ENCODE measurements around the gene GALNT6.

The GALNT6 gene

DNA sequence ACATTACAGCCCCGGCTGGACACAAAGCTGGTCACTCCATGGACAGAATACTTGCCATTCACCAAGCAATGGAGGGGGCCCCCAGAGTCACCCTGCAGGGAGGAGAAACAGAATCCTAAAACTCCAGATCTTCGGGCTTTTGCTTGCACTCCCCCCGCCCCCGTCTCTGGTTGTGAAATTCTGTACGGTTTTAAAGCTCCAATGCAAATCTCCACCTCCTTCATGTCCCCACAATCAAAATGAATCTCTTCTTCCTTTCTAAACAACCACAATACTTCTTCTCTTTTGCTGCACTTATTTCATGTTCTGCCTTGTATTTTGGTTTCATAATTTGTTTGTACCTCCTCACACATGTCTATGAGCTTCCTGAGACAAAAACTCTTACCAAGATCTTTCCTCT lies 61.5 kb downstream of the GALNT6 start:
- in situ Hi-C loops (cut with HindIII; ENCODE audit: low pct_ligation_motif_present, low sequenced_read_pairs), result no loop called here
- no peaks in the 10 kb centered on the region for H3K27me3 ChIP-seq (replicated peaks)
- no peak overlapping the region for H3K27ac ChIP-seq
- TF ChIP-seq, protein P1, sequence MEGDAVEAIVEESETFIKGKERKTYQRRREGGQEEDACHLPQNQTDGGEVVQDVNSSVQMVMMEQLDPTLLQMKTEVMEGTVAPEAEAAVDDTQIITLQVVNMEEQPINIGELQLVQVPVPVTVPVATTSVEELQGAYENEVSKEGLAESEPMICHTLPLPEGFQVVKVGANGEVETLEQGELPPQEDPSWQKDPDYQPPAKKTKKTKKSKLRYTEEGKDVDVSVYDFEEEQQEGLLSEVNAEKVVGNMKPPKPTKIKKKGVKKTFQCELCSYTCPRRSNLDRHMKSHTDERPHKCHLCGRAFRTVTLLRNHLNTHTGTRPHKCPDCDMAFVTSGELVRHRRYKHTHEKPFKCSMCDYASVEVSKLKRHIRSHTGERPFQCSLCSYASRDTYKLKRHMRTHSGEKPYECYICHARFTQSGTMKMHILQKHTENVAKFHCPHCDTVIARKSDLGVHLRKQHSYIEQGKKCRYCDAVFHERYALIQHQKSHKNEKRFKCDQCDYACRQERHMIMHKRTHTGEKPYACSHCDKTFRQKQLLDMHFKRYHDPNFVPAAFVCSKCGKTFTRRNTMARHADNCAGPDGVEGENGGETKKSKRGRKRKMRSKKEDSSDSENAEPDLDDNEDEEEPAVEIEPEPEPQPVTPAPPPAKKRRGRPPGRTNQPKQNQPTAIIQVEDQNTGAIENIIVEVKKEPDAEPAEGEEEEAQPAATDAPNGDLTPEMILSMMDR (IDR thresholded peaks at IDR 0.05; ENCODE audit: low read depth, low read length, missing control alignments), result no peak
- no peaks in the 10 kb centered on the region for H3K36me3 ChIP-seq (replicated peaks)
- H3K4me3 ChIP-seq (ENCODE audit: low read depth, low read length), result no peak overlapping the region
- no peak for DNase-seq

DNA sequence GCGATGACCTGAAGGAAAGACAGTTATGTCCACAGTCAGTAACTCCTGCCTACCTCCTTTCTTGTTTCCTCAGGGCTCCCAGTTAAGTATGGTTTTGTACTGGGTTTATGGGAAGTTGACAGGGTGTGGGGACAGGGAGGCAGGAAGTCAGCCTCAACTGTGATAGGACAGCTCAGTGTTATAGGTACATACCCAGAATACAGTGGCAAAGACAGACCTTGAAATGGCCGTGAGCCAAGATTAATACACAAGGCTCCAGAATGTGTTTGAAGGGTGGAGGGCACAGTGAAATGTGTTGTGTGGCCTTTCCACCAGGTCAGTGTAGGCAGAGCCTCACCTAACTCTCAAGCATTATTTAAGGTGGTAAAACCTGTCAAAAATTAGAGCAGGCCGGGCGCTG lies 62.6 kb downstream of the GALNT6 start:
- Histone ChIP-seq H3K27ac (no peak overlapping the region), H3K27me3 (replicated peaks) (no peaks in the 10 kb centered on the region), H3K4me3 (ENCODE audit: low read depth, low read length) (no peak overlapping the region), H3K36me3 (replicated peaks) (no peaks in the 10 kb centered on the region)
- TF ChIP-seq, protein P1 (IDR thresholded peaks at IDR 0.05; ENCODE audit: low read depth, low read length, missing control alignments), result no peak
- DNase-seq, result no peak
- in situ Hi-C loops (cut with HindIII; ENCODE audit: low pct_ligation_motif_present, low sequenced_read_pairs), result no loop called here

DNA sequence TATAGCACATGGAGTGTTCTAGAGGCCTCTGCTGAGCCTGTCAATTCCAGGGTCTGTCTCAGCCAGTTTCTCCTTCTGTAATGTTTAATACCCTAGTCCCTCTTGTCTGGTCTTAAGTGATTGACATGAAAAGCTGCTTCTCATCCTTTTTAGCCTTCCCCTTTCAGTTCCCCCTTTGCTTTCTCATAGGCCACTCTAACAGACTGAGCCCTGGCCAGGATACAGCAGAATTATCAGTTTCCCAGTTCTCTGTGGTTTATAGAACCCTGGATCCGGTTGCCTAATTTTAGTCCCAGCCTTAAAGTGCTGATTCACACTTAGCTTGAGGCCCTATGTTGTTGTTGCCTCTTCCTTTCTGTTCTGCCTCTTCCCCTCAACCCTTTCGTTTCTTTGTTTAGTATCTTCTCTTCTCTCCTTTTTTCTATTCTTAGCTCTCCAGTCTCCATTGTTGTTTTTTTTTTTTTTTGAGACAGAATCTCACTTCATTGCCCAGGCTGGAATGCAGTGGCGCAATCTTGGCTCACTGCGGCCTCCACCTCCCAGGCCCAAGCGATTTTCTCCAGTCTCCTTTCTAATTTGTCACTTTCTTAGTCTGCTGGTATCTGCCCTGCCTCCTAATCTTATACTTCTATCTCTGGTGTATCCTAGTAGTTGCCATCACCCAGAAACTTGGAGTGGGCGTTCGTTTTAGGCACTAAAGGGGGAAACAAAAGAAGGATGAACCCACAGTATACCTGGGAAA lies 64.3 kb downstream of the GALNT6 start:
- Histone ChIP-seq H3K36me3 (replicated peaks) (no peaks in the 10 kb centered on the region), H3K4me3 (ENCODE audit: low read depth, low read length) (no peak overlapping the region), H3K27me3 (replicated peaks) (no peaks in the 10 kb centered on the region), H3K27ac (peak overlapping the region; percentile 63)
- in situ Hi-C loops (cut with HindIII; ENCODE audit: low pct_ligation_motif_present, low sequenced_read_pairs), result no loop called here
- TF ChIP-seq, protein P1 (IDR thresholded peaks at IDR 0.05; ENCODE audit: low read depth, low read length, missing control alignments), result no peak
- peak; percentile 59 for DNase-seq

DNA sequence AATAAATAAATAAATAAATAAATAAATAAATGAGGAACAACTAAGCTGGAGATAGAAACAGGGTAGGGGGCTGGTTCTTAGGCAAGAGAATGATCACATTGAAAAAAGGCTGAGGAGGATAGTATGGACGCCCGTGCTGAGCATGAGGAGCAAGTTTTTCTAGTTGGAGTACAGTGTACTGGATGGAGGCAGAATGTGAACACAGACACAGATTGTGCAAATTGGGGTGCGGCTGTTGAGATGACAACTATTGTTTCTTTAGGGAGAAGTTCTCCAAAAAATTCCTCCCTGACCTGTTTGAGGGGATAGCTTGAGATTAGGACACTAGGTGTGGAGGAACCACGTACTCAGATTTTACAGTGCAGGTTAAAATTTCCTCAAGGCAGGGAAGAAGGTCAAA lies 66.3 kb downstream of the GALNT6 start:
- TF ChIP-seq, protein P1 (IDR thresholded peaks at IDR 0.05; ENCODE audit: low read depth, low read length, missing control alignments), result no peak
- DNase-seq, result no peak
- H3K36me3 ChIP-seq (replicated peaks), result no peaks in the 10 kb centered on the region
- in situ Hi-C loops (cut with HindIII; ENCODE audit: low pct_ligation_motif_present, low sequenced_read_pairs), result no loop called here
- no peak overlapping the region for H3K4me3 ChIP-seq (ENCODE audit: low read depth, low read length)
- H3K27me3 ChIP-seq (replicated peaks), result no peaks in the 10 kb centered on the region
- H3K27ac ChIP-seq, result no peak overlapping the region

DNA sequence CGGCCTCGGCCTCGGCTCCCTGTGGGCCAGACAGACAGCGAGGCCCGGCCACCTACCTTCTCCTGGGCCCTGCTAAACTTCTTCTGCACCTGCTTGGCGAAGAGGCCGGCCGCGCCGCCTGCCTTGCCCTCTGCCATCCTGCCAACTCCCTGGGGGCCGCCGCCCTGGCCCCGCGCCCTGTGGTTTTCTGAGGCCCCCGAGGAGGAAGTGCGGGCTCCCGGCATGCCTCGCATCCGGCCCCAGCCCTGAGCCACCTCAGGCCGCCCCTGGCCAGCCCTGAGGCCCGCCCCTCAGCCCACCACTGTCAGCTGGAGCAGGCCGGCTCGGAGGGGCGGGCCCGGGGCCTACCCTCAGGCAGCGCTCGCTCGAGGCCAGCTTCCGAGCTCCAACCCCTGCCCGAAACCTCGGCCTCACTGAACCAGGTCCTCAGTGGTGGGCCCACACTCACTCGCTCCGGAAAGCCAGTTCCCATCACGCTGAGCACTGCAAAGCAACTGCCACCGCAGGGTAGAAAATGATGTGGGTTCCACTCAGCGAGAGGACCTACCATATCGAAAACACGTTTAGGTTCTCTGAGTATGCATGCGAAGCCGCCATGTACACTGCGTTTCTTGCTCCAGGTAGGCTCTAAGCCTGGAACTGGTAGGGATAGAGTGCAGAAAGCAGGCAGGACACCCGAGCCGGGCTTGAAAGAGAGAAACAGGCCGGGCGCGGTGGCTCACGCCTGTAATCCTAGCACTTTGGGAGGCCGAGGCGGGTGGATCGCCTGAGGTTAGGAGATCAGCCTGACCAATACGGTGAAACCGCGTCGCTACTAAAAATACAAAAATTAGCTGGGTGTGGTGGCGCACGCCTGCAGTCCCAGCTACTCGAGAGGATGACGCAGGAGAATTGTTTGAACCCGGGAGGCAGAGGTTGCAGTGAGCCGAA lies 67.0 kb downstream of the GALNT6 start, which contains the start of gene BIN2:
Gene BIN2 (minus strand): TSS at position 209 of the 930 bp plus-strand sequence. CDS start 72 bp downstream, at position 137.
- no peak within 1 kb of the TSS for H3K27ac ChIP-seq
- in situ Hi-C loops (cut with HindIII; ENCODE audit: low pct_ligation_motif_present, low sequenced_read_pairs), result no loop called here
- TF ChIP-seq, protein P1 (IDR thresholded peaks at IDR 0.05; ENCODE audit: low read depth, low read length, missing control alignments), result no peak

More for the DNA sequence above, 67.0 kb downstream of the GALNT6 start, which contains the start of gene BIN2:
- DNase-seq, result no peak
- Histone ChIP-seq H3K27me3 (replicated peaks) (no peaks in the 10 kb centered on the region), H3K36me3 (replicated peaks) (no peaks in the 10 kb centered on the region), H3K4me3 (ENCODE audit: low read depth, low read length) (no peak within 1 kb of the TSS)

Data from brain microvascular endothelial cell (primary cell).